Fibroblast of lung (primary cell): ENCODE results near the gene NKTR. TPM values are rescaled to one million over a fixed set of nuclear protein-coding genes. Genes with fewer than 3 reads are reported as not detected.
A peak's percentile ranks its signal among the peaks of the same experiment; 100 is the strongest.

Source experiments
- DNase-seq, 2 donors: peaks; one replicate each; pipeline versions ENCODE4 v3.0.0 to v3.0.0-alpha.2; 2010; ENCODE audit warnings: low read depth in 2 of 2
- H2AFZ ChIP-seq: 2 replicates; pipeline ENCODE4 v1.5.1; 2012; ENCODE audit warnings: low read length, control low read depth, inconsistent platforms
- H3K27ac ChIP-seq: 2 replicates; pipeline ENCODE4 v1.5.1; 2011; ENCODE audit warnings: low read length, control low read depth; ENCODE audit not compliant: insufficient read depth
- H3K27me3 ChIP-seq: 2 replicates; pipeline ENCODE4 v1.5.1; 2011; ENCODE audit warnings: mild to moderate bottlenecking, low read length; ENCODE audit not compliant: control insufficient read depth, insufficient read depth
- H3K36me3 ChIP-seq: 2 replicates; pipeline ENCODE4 v1.5.1; 2011; ENCODE audit warnings: low read length; ENCODE audit not compliant: control insufficient read depth, insufficient read depth
- H3K4me1 ChIP-seq: 2 replicates; pipeline ENCODE4 v1.5.1; 2011; ENCODE audit warnings: low read length; ENCODE audit not compliant: control insufficient read depth, insufficient read depth; ENCODE audit errors: extremely low read depth
- H3K4me2 ChIP-seq: 2 replicates; pipeline ENCODE4 v1.5.1; 2011; ENCODE audit warnings: low read length, control low read depth; ENCODE audit not compliant: insufficient read depth; ENCODE audit errors: extremely low read depth
- H3K4me3 ChIP-seq, 4 experiments: fragments of 200-600 bp in 1 of 4; sonication (generic) in 1 of 4; replicated peaks in 1 of 4; 2 replicates each; pipeline ENCODE4 v1.5.1; 2011 to 2016; ENCODE audit warnings: low read length in 4 of 4, low read depth in 3 of 4, mild to moderate bottlenecking in 3 of 4, control low read depth in 2 of 4, inconsistent platforms in 1 of 4, mixed read lengths in 1 of 4; ENCODE audit not compliant: insufficient read depth in 1 of 4; ENCODE audit errors: control extremely low read depth in 1 of 4
- H3K79me2 ChIP-seq: 2 replicates; pipeline ENCODE4 v1.5.1; 2012; ENCODE audit warnings: mild to moderate bottlenecking, low read length, inconsistent platforms; ENCODE audit not compliant: control insufficient read depth, insufficient read depth
- H3K9ac ChIP-seq: 2 replicates; pipeline ENCODE4 v1.5.1; 2011; ENCODE audit warnings: mild to moderate bottlenecking, low read length, control low read depth; ENCODE audit not compliant: insufficient read depth
- H3K9me3 ChIP-seq: 2 replicates; pipeline ENCODE4 v1.5.1; 2012; ENCODE audit warnings: low read depth, low read length; ENCODE audit not compliant: control insufficient read depth, insufficient read depth
- H4K20me1 ChIP-seq: 2 replicates; pipeline ENCODE4 v1.5.1; 2011; ENCODE audit warnings: low read length; ENCODE audit not compliant: control insufficient read depth, insufficient read depth; ENCODE audit errors: extremely low read depth
- CTCF ChIP-seq, 2 donors: IDR thresholded peaks in 1 of 2; conservative IDR thresholded peaks in 1 of 2; 1 replicate in 1 of 2; 2 replicates in 1 of 2; pipeline ENCODE4 v1.5.1; 2011 to 2012; ENCODE audit warnings: low read length in 2 of 2, control low read depth in 1 of 2, inconsistent platforms in 1 of 2, low read depth in 1 of 2, mild to moderate bottlenecking in 1 of 2
- EZH2 ChIP-seq: IDR thresholded peaks from 2 replicates; pipeline ENCODE4 v1.5.1; 2012; ENCODE audit warnings: low read length, control low read depth, mild to moderate bottlenecking; ENCODE audit errors: missing control alignments
- polyA plus RNA-seq, 2 donors: library from polyadenylated mRNA; depleted of rRNA in 1 of 2; stranded (reverse) in 1 of 2; unstranded in 1 of 2; fragments of >200 nt; gene quantifications; 2 replicates each; pipeline ENCODE4 v1.2.1, GENCODE V29; 2011 to 2012; ENCODE audit warnings: missing spikeins in 1 of 2
- total RNA-seq: library from RNA; depleted of rRNA; stranded (reverse); fragments of >200 nt; gene quantifications from 2 replicates; pipeline ENCODE4 v1.2.1, GENCODE V29; 2014

Gene NKTR
- total and polyA plus RNA-seq, 2 donors (not counting 1 experiment from before 2014, with no cell fraction given) = 26.4 to 44.6 TPM

GRCh38 chr3:42685891-42686820, 85.7 kb downstream of the NKTR start:
- Histone ChIP-seq H3K4me1 (peaks cover 9% of the 10 kb centered on the region), H3K36me3 (no peaks in the 10 kb centered on the region), H3K27ac (no peak overlapping the region), H3K9me3 (no peaks in the 10 kb centered on the region), H3K4me2 (peak overlapping the region; percentile 4), H3K4me3 (no peak overlapping the region), H3K27me3 (peaks cover 17% of the 10 kb centered on the region), H2AFZ (peak overlapping the region; percentile 23), H3K79me2 (no peaks in the 10 kb centered on the region), H3K9ac (no peak overlapping the region), H4K20me1 (no peaks in the 10 kb centered on the region)
- peak in 1 of 2 donors; percentile 17 for DNase-seq
- TF ChIP-seq EZH2 (peak; percentile 79), CTCF (conservative IDR thresholded peaks at IDR 0.05 in 1 of 2, IDR thresholded peaks at IDR 0.05 in 1 of 2; ENCODE audit: low read depth in 1 of 2, low read length in 2 of 2) (no peak)

GRCh38 chr3:42686832-42687650, 86.6 kb downstream of the NKTR start:
- Histone ChIP-seq H3K79me2 (no peaks in the 10 kb centered on the region), H3K9ac (no peak overlapping the region), H3K27me3 (peaks cover 18% of the 10 kb centered on the region), H3K9me3 (no peaks in the 10 kb centered on the region), H3K36me3 (no peaks in the 10 kb centered on the region), H3K4me2 (no peak overlapping the region), H3K4me3 (no peak overlapping the region), H3K4me1 (peaks cover 9% of the 10 kb centered on the region), H2AFZ (no peak overlapping the region), H4K20me1 (no peaks in the 10 kb centered on the region), H3K27ac (no peak overlapping the region)
- DNase-seq = no peak
- no peak for TF ChIP-seq CTCF (conservative IDR thresholded peaks at IDR 0.05 in 1 of 2, IDR thresholded peaks at IDR 0.05 in 1 of 2; ENCODE audit: low read depth in 1 of 2, low read length in 2 of 2)
- TF ChIP-seq EZH2 = no peak

- Histone ChIP-seq H3K27me3 (peaks cover 20% of the 10 kb centered on the region), H3K9me3 (no peaks in the 10 kb centered on the region), H3K4me3 (no peak overlapping the region), H3K4me1 (peaks cover 9% of the 10 kb centered on the region), H3K27ac (no peak overlapping the region), H2AFZ (no peak overlapping the region), H3K79me2 (no peaks in the 10 kb centered on the region), H3K36me3 (no peaks in the 10 kb centered on the region), H3K9ac (no peak overlapping the region), H3K4me2 (no peak overlapping the region), H4K20me1 (no peaks in the 10 kb centered on the region)
- TF ChIP-seq CTCF (conservative IDR thresholded peaks at IDR 0.05 in 1 of 2, IDR thresholded peaks at IDR 0.05 in 1 of 2; ENCODE audit: low read depth in 1 of 2, low read length in 2 of 2) (no peak), EZH2 (no peak)
- DNase-seq = no peak
Observed at GRCh38 chr3:42688016-42688415, 87.5 kb downstream of the NKTR start.
